NT2/D1 (cell line): Measurements from ENCODE around the gene GYS1.
"Not testable (repeated sequence)": the region's sequence is repeated elsewhere in the genome, so short reads cannot be mapped to it uniquely, and the experiment has no call there.

Experiments used
- DNase-seq: peaks from one replicate; pipeline ENCODE4 v3.0.0-alpha.2; 2011; ENCODE audit warnings: low read depth, low spot score
- H3K27me3 ChIP-seq: 2 replicates; pipeline ENCODE4 v1.6.0; 2011; ENCODE audit warnings: mild to moderate bottlenecking; ENCODE audit not compliant: insufficient read length, insufficient read depth
- H3K36me3 ChIP-seq: 2 replicates; pipeline ENCODE4 v1.6.1; 2011; ENCODE audit warnings: mild to moderate bottlenecking, low read length, mixed read lengths; ENCODE audit not compliant: insufficient read depth, insufficient read length
- H3K4me1 ChIP-seq: 2 replicates; pipeline ENCODE4 v1.5.1; 2011; ENCODE audit not compliant: insufficient read depth, insufficient read length
- H3K4me3 ChIP-seq: 2 replicates; pipeline ENCODE4 v1.5.1; 2011; ENCODE audit warnings: low read depth; ENCODE audit not compliant: insufficient read length
- H3K9ac ChIP-seq: 2 replicates; pipeline ENCODE4 v1.6.0; 2011; ENCODE audit warnings: low read depth; ENCODE audit not compliant: insufficient read length
- H3K9me3 ChIP-seq: 2 replicates; pipeline ENCODE4 v1.5.1; 2011; ENCODE audit warnings: mild to moderate bottlenecking, low read length; ENCODE audit not compliant: insufficient read depth
- SUZ12 ChIP-seq: IDR thresholded peaks from 2 replicates; pipeline ENCODE4 v1.6.1; 2011; ENCODE audit not compliant: insufficient read length, insufficient read depth; ENCODE audit errors: extremely low read depth
- YY1 ChIP-seq: IDR thresholded peaks from 2 replicates; pipeline ENCODE4 v1.6.1; 2011; ENCODE audit not compliant: insufficient read length, insufficient read depth
- ZNF274 ChIP-seq: IDR thresholded peaks from 2 replicates; pipeline ENCODE4 v1.6.1; 2011; ENCODE audit warnings: mild to moderate bottlenecking, low read depth, low read length

Gene GYS1

GRCh38 chr19:49028686-49029085 lies 35.6 kb upstream of the GYS1 start:
- H3K27me3 ChIP-seq, DNase-seq, H3K9ac ChIP-seq, H3K4me1 ChIP-seq, H3K36me3 ChIP-seq, H3K9me3 ChIP-seq, H3K4me3 ChIP-seq: not testable (repeated sequence)

GRCh38 chr19:49025599-49025998 lies 32.5 kb upstream of the GYS1 start:
- not testable (repeated sequence) for DNase-seq, H3K27me3 ChIP-seq, H3K9ac ChIP-seq, H3K36me3 ChIP-seq, H3K4me3 ChIP-seq, H3K4me1 ChIP-seq, H3K9me3 ChIP-seq

GRCh38 chr19:49025088-49025487 lies 32.0 kb upstream of the GYS1 start:
- not testable (repeated sequence) for H3K4me1 ChIP-seq, H3K27me3 ChIP-seq, DNase-seq, H3K9ac ChIP-seq, H3K9me3 ChIP-seq, H3K4me3 ChIP-seq, H3K36me3 ChIP-seq

GRCh38 chr19:49024233-49024632 lies 31.1 kb upstream of the GYS1 start, which contains the start of gene CGB3:
Gene CGB3, minus strand, starts transcription at chr19:49024333. Its CDS starts 362 bp downstream, at chr19:49023971.
- H3K9ac ChIP-seq, H3K4me1 ChIP-seq, H3K9me3 ChIP-seq, H3K36me3 ChIP-seq, H3K27me3 ChIP-seq, DNase-seq, H3K4me3 ChIP-seq: not testable (repeated sequence)

- Histone ChIP-seq H3K4me3 (no peak overlapping the region), H3K27me3 (no peaks in the 10 kb centered on the region), H3K36me3 (no peaks in the 10 kb centered on the region), H3K9me3 (no peaks in the 10 kb centered on the region), H3K9ac (no peak overlapping the region), H3K4me1 (peaks cover 6% of the 10 kb centered on the region)
- DNase-seq, result no peak
- TF ChIP-seq YY1 (no peak), SUZ12 (no peak), ZNF274 (no peak)
Measured at GRCh38 chr19:49022116-49022515, 29.0 kb upstream of the GYS1 start.

- DNase-seq, result no peak
- Histone ChIP-seq H3K36me3 (peaks cover 5% of the 10 kb centered on the region), H3K27me3 (no peaks in the 10 kb centered on the region), H3K4me3 (no peak overlapping the region), H3K9me3 (no peaks in the 10 kb centered on the region), H3K4me1 (peaks cover 6% of the 10 kb centered on the region), H3K9ac (no peak overlapping the region)
- no peak for TF ChIP-seq YY1
- TF ChIP-seq SUZ12, result no peak
- TF ChIP-seq ZNF274, result no peak
Measured at GRCh38 chr19:49020931-49021895, 28.1 kb upstream of the GYS1 start.

GRCh38 chr19:49020342-49020741 lies 27.2 kb upstream of the GYS1 start:
- Histone ChIP-seq H3K27me3 (no peaks in the 10 kb centered on the region), H3K4me3 (no peak overlapping the region), H3K9me3 (no peaks in the 10 kb centered on the region), H3K4me1 (peaks cover 6% of the 10 kb centered on the region), H3K9ac (no peak overlapping the region), H3K36me3 (peaks cover 13% of the 10 kb centered on the region)
- no peak for DNase-seq
- TF ChIP-seq YY1, result no peak
- no peak for TF ChIP-seq SUZ12
- TF ChIP-seq ZNF274, result no peak

GRCh38 chr19:49019242-49019932 lies 26.3 kb upstream of the GYS1 start:
- H3K27me3 ChIP-seq, result no peaks in the 10 kb centered on the region
- no peak overlapping the region for H3K9ac ChIP-seq
- H3K4me1 ChIP-seq, result peaks cover 6% of the 10 kb centered on the region
- peak; percentile 35 for DNase-seq
- H3K9me3 ChIP-seq, result no peaks in the 10 kb centered on the region
- no peak overlapping the region for H3K4me3 ChIP-seq
- H3K36me3 ChIP-seq, result peaks cover 23% of the 10 kb centered on the region
- no peak for TF ChIP-seq SUZ12
- TF ChIP-seq YY1, result no peak
- no peak for TF ChIP-seq ZNF274

- H3K27me3 ChIP-seq, H3K4me1 ChIP-seq, DNase-seq, H3K9me3 ChIP-seq: not testable (repeated sequence)
- peak overlapping the region; percentile 51 for H3K9ac ChIP-seq
- H3K4me3 ChIP-seq, result peak overlapping the region; percentile 8
- peaks cover 30% of the 10 kb centered on the region for H3K36me3 ChIP-seq
Measured at GRCh38 chr19:49018388-49019241, 25.5 kb upstream of the GYS1 start.
